ENCODE results near the gene DNAJC15. TPM values are rescaled to one million over a fixed set of nuclear protein-coding genes. Genes with fewer than 3 reads are reported as not detected.

Gene DNAJC15
- total RNA-seq, 1 donor from 2014 or later: 24.5 TPM

- no peak for TF ChIP-seq CTCF (IDR thresholded peaks at IDR 0.05)
- Mint-ChIP-seq H3K27ac (ENCODE audit: unreplicated experiment) (peak within 1 kb of the TSS; percentile 99), H3K27me3 (ENCODE audit: unreplicated experiment) (no peaks in the 10 kb centered on the region), H3K9me3 (ENCODE audit: unreplicated experiment) (no peaks in the 10 kb centered on the region), H3K4me3 (ENCODE audit: unreplicated experiment) (peak within 1 kb of the TSS; percentile 85), H3K4me1 (ENCODE audit: unreplicated experiment) (peaks cover 52% of the 10 kb centered on the region), H3K36me3 (ENCODE audit: unreplicated experiment) (no peaks in the 10 kb centered on the region)
- DNase-seq (ENCODE audit: extremely low spot score, unreplicated experiment): peak; percentile 88
Observed at GRCh38 chr13:42991898-42992763, 31.3 kb upstream of the DNAJC15 start, which contains the start of gene EPSTI1. Gene EPSTI1 (minus strand): TSS chr13:42992241. CDS start chr13:42992165, 76 bp downstream.

DNA sequence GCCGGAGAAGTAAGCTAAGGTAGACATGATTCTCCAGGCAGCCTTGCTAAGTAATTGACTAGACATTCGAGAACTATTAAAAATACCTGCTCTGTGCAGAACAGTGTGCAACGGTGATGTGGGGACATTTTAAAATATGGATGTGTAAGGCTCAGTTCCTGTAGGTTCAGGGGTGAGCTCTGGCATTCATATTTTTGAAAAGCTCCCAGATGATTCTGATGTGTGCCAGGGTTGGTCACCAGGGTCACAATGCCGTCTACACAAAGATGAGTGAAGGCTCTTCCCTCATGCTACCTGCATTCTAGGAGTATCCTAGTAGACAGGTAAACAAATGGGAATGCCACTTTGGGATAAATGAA is 30.6 kb upstream of the DNAJC15 start:
- no peak for TF ChIP-seq CTCF (IDR thresholded peaks at IDR 0.05)
- Mint-ChIP-seq H3K27me3 (ENCODE audit: unreplicated experiment) (no peaks in the 10 kb centered on the region), H3K4me3 (ENCODE audit: unreplicated experiment) (peak overlapping the region; percentile 85), H3K27ac (ENCODE audit: unreplicated experiment) (peak overlapping the region; percentile 99), H3K4me1 (ENCODE audit: unreplicated experiment) (peaks cover 58% of the 10 kb centered on the region), H3K36me3 (ENCODE audit: unreplicated experiment) (no peaks in the 10 kb centered on the region), H3K9me3 (ENCODE audit: unreplicated experiment) (no peaks in the 10 kb centered on the region)
- no peak for DNase-seq (ENCODE audit: extremely low spot score, unreplicated experiment)

- no peak for TF ChIP-seq CTCF (IDR thresholded peaks at IDR 0.05)
- peak overlapping the region; percentile 11 for H3K27ac Mint-ChIP-seq (ENCODE audit: unreplicated experiment)
- H3K27me3 Mint-ChIP-seq (ENCODE audit: unreplicated experiment): no peaks in the 10 kb centered on the region
- H3K4me3 Mint-ChIP-seq (ENCODE audit: unreplicated experiment): no peak overlapping the region
- H3K4me1 Mint-ChIP-seq (ENCODE audit: unreplicated experiment): peaks cover 59% of the 10 kb centered on the region
- DNase-seq (ENCODE audit: extremely low spot score, unreplicated experiment): no peak
- H3K9me3 Mint-ChIP-seq (ENCODE audit: unreplicated experiment): no peaks in the 10 kb centered on the region
- no peaks in the 10 kb centered on the region for H3K36me3 Mint-ChIP-seq (ENCODE audit: unreplicated experiment)
Observed at GRCh38 chr13:42994878-42995277, 28.5 kb upstream of the DNAJC15 start.

- Mint-ChIP-seq H3K4me1 (ENCODE audit: unreplicated experiment) (peaks cover 49% of the 10 kb centered on the region), H3K9me3 (ENCODE audit: unreplicated experiment) (no peaks in the 10 kb centered on the region), H3K27me3 (ENCODE audit: unreplicated experiment) (no peaks in the 10 kb centered on the region), H3K27ac (ENCODE audit: unreplicated experiment) (peak overlapping the region; percentile 83), H3K36me3 (ENCODE audit: unreplicated experiment) (no peaks in the 10 kb centered on the region), H3K4me3 (ENCODE audit: unreplicated experiment) (no peak overlapping the region)
- no peak for DNase-seq (ENCODE audit: extremely low spot score, unreplicated experiment)
- TF ChIP-seq CTCF (IDR thresholded peaks at IDR 0.05): no peak
Observed at GRCh38 chr13:42996584-42996983, 26.8 kb upstream of the DNAJC15 start.

- Mint-ChIP-seq H3K4me1 (ENCODE audit: unreplicated experiment) (peaks cover 42% of the 10 kb centered on the region), H3K36me3 (ENCODE audit: unreplicated experiment) (no peaks in the 10 kb centered on the region), H3K4me3 (ENCODE audit: unreplicated experiment) (no peak overlapping the region), H3K9me3 (ENCODE audit: unreplicated experiment) (peaks cover 5% of the 10 kb centered on the region), H3K27me3 (ENCODE audit: unreplicated experiment) (no peaks in the 10 kb centered on the region), H3K27ac (ENCODE audit: unreplicated experiment) (peak overlapping the region; percentile 83)
- DNase-seq (ENCODE audit: extremely low spot score, unreplicated experiment): no peak
- no peak for TF ChIP-seq CTCF (IDR thresholded peaks at IDR 0.05)
Observed at GRCh38 chr13:42997381-42997780, 26.0 kb upstream of the DNAJC15 start.

Data from osteocyte (in vitro differentiated cells).